GM18498 (cell line): Measurements from ENCODE around the gene LELP1.
"Not testable (repeated sequence)": the region's sequence is repeated elsewhere in the genome, so short reads cannot be mapped to it uniquely, and the experiment has no call there.

ENCODE experiments used
- ATAC-seq: cut with Tn5 transposase; IDR thresholded peaks from one replicate; pipeline ENCODE4 v1.9.1; 2021; ENCODE audit warnings: mild to moderate bottlenecking, moderate library complexity; ENCODE audit not compliant: unreplicated experiment

The LELP1 gene

GRCh38 chr1:153203130-153203529 lies at the start of gene LELP1:
Gene LELP1 (plus strand): TSS chr1:153203430. CDS start chr1:153204708, 1,278 bp downstream.
- no peak for ATAC-seq

GRCh38 chr1:153155541-153155940 lies 47.7 kb upstream of the LELP1 start:
- ATAC-seq = no peak

DNA sequence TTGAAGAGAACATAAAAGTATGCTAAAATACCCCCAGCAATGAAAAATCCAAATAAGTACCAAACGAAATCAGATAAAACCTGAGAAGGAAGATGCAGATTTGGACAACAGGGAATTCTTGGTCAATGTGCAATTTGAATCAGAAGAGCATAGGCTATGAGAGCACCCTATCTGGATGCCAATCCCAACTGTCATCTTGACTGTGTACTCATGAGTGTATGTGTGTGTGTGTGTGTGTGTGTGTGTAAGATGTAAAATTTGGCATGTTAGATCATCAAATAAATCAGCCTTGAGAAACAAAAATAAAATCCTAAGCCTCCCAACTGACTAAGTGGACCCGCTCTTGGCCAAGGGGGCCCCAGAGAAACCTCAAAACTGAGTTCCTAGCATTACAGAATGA lies 34.5 kb upstream of the LELP1 start:
- ATAC-seq = no peak

DNA sequence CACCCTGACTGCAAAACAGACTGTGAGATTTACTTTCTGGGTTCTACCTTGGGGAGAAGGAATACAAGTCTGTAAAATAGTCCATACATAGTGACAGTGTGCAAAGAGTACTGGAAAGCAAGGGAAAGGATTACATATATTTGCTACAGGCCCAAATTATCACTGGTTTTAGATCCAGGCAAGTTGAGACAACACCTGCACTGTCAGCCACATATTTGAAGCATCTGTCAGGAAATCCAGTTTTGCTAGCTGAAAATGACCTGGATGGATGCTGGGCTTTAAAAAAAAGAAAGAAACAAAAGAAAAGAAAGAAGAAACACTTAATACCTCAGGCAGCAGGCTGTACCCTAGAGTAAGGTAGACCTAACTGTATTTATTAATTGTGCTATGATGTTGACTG lies 28.6 kb upstream of the LELP1 start:
- no peak for ATAC-seq

- no peak for ATAC-seq
Observed at GRCh38 chr1:153178922-153179321, 24.3 kb upstream of the LELP1 start.

DNA sequence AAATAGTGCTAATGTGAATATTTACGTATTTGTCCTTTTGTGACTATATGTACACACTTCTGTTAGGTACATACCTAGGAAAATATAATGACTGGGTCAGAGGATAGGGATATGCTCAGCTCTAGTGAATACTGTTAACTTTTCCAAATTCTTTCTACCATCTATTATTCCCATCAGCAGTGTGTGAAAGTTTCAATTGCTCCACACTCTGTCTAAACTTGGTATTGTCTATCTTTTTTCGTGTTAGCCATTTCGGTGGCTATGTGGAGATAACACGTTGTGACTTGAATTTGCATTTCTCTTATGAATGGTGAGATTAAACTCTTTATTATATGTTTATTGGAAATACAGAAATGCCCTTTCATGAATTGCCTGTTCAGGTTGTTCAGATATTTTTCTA lies 22.7 kb upstream of the LELP1 start:
- no peak for ATAC-seq

GRCh38 chr1:153188301-153188700 lies 14.9 kb upstream of the LELP1 start:
- not testable (repeated sequence) for ATAC-seq

GRCh38 chr1:153190373-153190772 lies 12.9 kb upstream of the LELP1 start:
- no peak for ATAC-seq

GRCh38 chr1:153192697-153193096 lies 10.5 kb upstream of the LELP1 start:
- no peak for ATAC-seq

GRCh38 chr1:153194331-153195050 lies 8.7 kb upstream of the LELP1 start:
- no peak for ATAC-seq

GRCh38 chr1:153195216-153195615 lies 8.0 kb upstream of the LELP1 start:
- ATAC-seq = no peak

GRCh38 chr1:153202006-153202405 lies 1.2 kb upstream of the LELP1 start:
- ATAC-seq = no peak

- no peak for ATAC-seq
Observed at GRCh38 chr1:153206631-153207030, 3.4 kb downstream of the LELP1 start.

- no peak for ATAC-seq
Observed at GRCh38 chr1:153210206-153210605, 7.0 kb downstream of the LELP1 start.

- ATAC-seq = no peak
Observed at GRCh38 chr1:153212201-153212600, 9.0 kb downstream of the LELP1 start.

- no peak for ATAC-seq
Observed at GRCh38 chr1:153213519-153213918, 10.3 kb downstream of the LELP1 start.

DNA sequence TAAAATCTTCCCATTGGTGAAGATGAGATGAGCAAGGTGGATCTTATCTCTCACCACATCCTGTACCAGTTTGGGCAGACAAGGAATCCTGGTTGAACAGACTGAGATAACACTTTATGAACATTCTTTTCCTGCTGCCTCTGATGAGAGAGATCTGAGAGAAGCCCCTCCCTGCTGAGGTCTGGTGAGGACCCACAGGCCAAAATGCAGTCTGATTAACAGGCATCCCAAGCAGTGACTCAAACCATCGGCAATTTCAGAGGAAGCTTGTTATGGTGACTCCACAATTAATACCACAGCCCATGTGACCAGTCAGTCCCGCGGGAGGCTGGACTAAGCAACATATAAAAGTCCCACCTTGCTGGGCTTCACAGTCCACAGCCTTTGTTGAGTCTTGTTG lies 14.0 kb downstream of the LELP1 start, which contains the start of gene PRR9:
Gene PRR9 (plus strand): TSS at position 373 of the 400 bp plus-strand sequence. CDS start 561 bp downstream, outside the sequence.
- no peak for ATAC-seq

- ATAC-seq = no peak
Observed at GRCh38 chr1:153217744-153218416, 14.7 kb downstream of the LELP1 start.

GRCh38 chr1:153220606-153221303 lies 17.5 kb downstream of the LELP1 start:
- no peak for ATAC-seq

- ATAC-seq = peak; percentile 83
Observed at GRCh38 chr1:153223040-153223891, 20.0 kb downstream of the LELP1 start.

- no peak for ATAC-seq
Observed at GRCh38 chr1:153227810-153228209, 24.6 kb downstream of the LELP1 start.
